ENCODE data around the gene ACVR1C.

DNA sequence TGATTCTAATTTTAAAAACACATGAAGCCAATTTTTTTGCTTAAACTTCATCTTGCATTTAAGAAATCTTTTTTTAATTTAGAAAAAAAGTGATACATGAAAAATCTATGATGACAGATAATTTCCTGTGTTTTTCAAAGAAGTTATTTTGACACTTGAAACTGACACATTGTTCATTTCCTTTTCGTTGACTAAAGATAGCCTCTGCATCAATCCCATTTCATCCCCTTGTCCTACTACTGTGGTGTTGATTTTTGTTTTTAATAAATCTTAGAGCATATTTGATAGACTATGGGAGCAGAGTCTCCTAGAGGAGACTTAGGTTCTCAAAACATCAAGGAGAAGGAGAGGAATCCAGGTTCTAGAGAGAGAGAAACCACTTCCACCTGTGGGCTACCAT lies 70.9 kb downstream of the ACVR1C start:
- TF ChIP-seq EP300 (IDR thresholded peaks at IDR 0.05) (no peak), POLR2A (IDR thresholded peaks at IDR 0.05; ENCODE audit: low read depth) (no peak), CTCF (IDR thresholded peaks at IDR 0.05) (no peak), POLR2AphosphoS5 (IDR thresholded peaks at IDR 0.05) (no peak)

Data from esophagus muscularis mucosa (tissue), 4 donors.